ENCODE measurements around the gene SH3PXD2A.

The SH3PXD2A gene

GRCh38 chr10:103717341-103718246 lies 137.8 kb downstream of the SH3PXD2A start:
- DNase-seq = no peak

- DNase-seq = no peak
These were observed 138.9 kb downstream of the SH3PXD2A start for GRCh38 chr10:103716206-103717160.

GRCh38 chr10:103715430-103715829 lies 139.9 kb downstream of the SH3PXD2A start:
- DNase-seq = peak; percentile 31

GRCh38 chr10:103714232-103714891 lies 141.0 kb downstream of the SH3PXD2A start:
- no peak for DNase-seq

GRCh38 chr10:103713676-103714075 lies 141.7 kb downstream of the SH3PXD2A start:
- DNase-seq = no peak

GRCh38 chr10:103712898-103713498 lies 142.4 kb downstream of the SH3PXD2A start:
- DNase-seq = peak; percentile 62

- no peak for DNase-seq
These were observed 143.2 kb downstream of the SH3PXD2A start for GRCh38 chr10:103712146-103712545.

- no peak for DNase-seq
These were observed 143.9 kb downstream of the SH3PXD2A start for GRCh38 chr10:103711351-103711994.

GRCh38 chr10:103710490-103710889 lies 144.9 kb downstream of the SH3PXD2A start:
- no peak for DNase-seq

- DNase-seq = peak; percentile 26
These were observed 145.9 kb downstream of the SH3PXD2A start for GRCh38 chr10:103709341-103709920.

GRCh38 chr10:103708627-103709288 lies 146.6 kb downstream of the SH3PXD2A start:
- DNase-seq = no peak

GRCh38 chr10:103707956-103708626 lies 147.3 kb downstream of the SH3PXD2A start:
- no peak for DNase-seq

- DNase-seq = no peak
These were observed 148.6 kb downstream of the SH3PXD2A start for GRCh38 chr10:103706762-103707161.

- DNase-seq = no peak
These were observed 149.3 kb downstream of the SH3PXD2A start for GRCh38 chr10:103706047-103706446.

- DNase-seq = no peak
These were observed 151.1 kb downstream of the SH3PXD2A start for GRCh38 chr10:103703941-103704919.

- DNase-seq = no peak
These were observed 153.8 kb downstream of the SH3PXD2A start for GRCh38 chr10:103701380-103702222.

GRCh38 chr10:103700436-103700715 lies 155.0 kb downstream of the SH3PXD2A start:
- DNase-seq = no peak

Data from T1000 (cell line).